ENCODE measurements around the gene NRG3.

The NRG3 gene

DNA sequence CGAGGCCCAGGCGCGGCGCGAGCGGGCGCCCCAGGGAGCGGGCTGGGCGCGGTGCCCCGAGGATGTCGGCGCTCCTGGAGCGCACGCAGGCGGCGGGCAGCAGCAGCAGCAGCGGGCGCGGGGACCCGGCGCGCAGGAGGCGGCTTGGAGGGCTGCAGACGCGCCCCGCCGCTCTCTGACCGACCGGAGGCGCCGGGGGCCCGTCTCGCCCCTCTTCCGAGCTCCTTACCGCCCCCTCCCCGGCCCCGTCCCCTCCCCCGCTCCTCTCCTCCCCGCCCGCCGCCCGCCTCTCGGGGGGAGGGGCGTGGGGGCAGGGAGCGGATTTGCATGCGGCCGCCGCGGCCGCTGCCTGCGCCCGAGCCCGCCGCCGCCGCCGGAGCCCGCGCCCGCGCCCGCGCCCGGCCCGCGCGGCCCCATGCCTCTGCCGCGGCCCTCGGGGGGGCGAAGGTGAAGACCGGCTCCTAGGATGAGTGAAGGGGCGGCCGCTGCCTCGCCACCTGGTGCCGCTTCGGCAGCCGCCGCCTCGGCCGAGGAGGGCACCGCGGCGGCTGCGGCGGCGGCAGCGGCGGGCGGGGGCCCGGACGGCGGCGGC, at the start of gene NRG3:
TSS of gene NRG3 (plus strand) at position 320 of the 592 bp plus-strand sequence.
- no peak within 1 kb of the TSS for H3K27ac Mint-ChIP-seq
- peak within 1 kb of the TSS; percentile 22 for H3K4me3 Mint-ChIP-seq
- ATAC-seq (ENCODE audit: low read depth), result no peak
- H3K9me3 Mint-ChIP-seq, result peaks cover 3% of the 10 kb centered on the region
- H3K4me1 Mint-ChIP-seq, result peaks cover 8% of the 10 kb centered on the region
- peaks cover 11% of the 10 kb centered on the region for H3K27me3 Mint-ChIP-seq
- no peak for DNase-seq (ENCODE audit: low spot score in 2 of 2)
- H3K36me3 Mint-ChIP-seq, result peaks cover 4% of the 10 kb centered on the region

- DNase-seq (ENCODE audit: low spot score in 2 of 2) (no peak), ATAC-seq (ENCODE audit: low read depth) (no peak)
- Mint-ChIP-seq H3K9me3 (peaks cover 10% of the 10 kb centered on the region), H3K4me1 (no peaks in the 10 kb centered on the region), H3K27me3 (no peaks in the 10 kb centered on the region), H3K36me3 (no peaks in the 10 kb centered on the region), H3K27ac (no peak overlapping the region), H3K4me3 (no peak overlapping the region)
Measured at GRCh38 chr10:81828251-81828650, 46.7 kb upstream of the NRG3 start.

GRCh38 chr10:81831060-81831459, 43.9 kb upstream of the NRG3 start:
- Mint-ChIP-seq H3K9me3 (peaks cover 8% of the 10 kb centered on the region), H3K4me1 (no peaks in the 10 kb centered on the region), H3K27ac (no peak overlapping the region), H3K4me3 (no peak overlapping the region), H3K27me3 (no peaks in the 10 kb centered on the region), H3K36me3 (no peaks in the 10 kb centered on the region)
- no peak for ATAC-seq (ENCODE audit: low read depth)
- DNase-seq (ENCODE audit: low spot score in 2 of 2), result no peak

- Mint-ChIP-seq H3K9me3 (peaks cover 6% of the 10 kb centered on the region), H3K4me3 (no peak overlapping the region), H3K4me1 (no peaks in the 10 kb centered on the region), H3K27ac (no peak overlapping the region), H3K36me3 (no peaks in the 10 kb centered on the region), H3K27me3 (no peaks in the 10 kb centered on the region)
- no peak for DNase-seq (ENCODE audit: low spot score in 2 of 2)
- no peak for ATAC-seq (ENCODE audit: low read depth)
Measured at GRCh38 chr10:81838950-81839349, 36.0 kb upstream of the NRG3 start.

DNA sequence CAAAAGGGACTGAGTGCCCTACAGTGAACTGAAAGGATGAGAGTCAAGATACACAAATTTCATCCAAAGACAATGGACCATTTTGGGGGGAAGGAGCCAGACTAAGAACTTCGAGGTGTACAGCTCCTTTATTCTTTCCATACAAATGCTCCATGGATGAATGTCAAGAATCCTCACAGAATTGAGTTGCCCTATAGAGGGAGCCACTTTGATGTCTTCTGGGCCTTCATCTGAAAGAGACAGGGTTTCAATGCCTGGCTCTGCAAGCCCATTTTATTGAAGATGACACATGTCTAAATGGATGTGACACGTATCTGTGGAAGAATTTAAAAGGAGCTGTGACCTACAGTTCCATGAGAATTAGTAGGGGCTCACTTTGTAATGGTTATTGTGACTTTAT, 32.0 kb upstream of the NRG3 start:
- DNase-seq (ENCODE audit: low spot score in 2 of 2) (no peak), ATAC-seq (ENCODE audit: low read depth) (no peak)
- H3K9me3 Mint-ChIP-seq, result peaks cover 6% of the 10 kb centered on the region
- no peak overlapping the region for H3K4me3 Mint-ChIP-seq
- H3K27ac Mint-ChIP-seq, result no peak overlapping the region
- H3K27me3 Mint-ChIP-seq, result no peaks in the 10 kb centered on the region
- H3K36me3 Mint-ChIP-seq, result no peaks in the 10 kb centered on the region
- no peaks in the 10 kb centered on the region for H3K4me1 Mint-ChIP-seq

DNA sequence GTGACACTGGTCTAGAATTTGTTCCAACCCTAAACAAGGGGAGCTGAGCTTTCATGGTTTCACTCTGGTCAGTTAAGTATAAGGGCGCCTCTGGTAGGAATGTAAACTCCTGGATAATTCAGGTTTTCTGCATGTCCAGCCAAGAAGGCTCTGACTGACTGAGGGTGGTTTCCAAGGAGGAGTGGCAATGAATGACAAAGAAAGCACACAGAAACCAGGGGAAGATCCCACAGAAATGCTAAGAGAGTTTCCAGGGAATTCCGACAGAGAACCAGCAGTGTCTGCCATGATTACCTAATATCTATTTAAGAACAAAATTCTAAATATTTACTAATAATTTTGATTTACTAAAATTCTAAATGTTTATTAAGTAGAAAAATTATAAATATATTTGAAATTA, 27.3 kb upstream of the NRG3 start:
- Mint-ChIP-seq H3K27me3 (no peaks in the 10 kb centered on the region), H3K36me3 (no peaks in the 10 kb centered on the region), H3K27ac (no peak overlapping the region), H3K4me3 (no peak overlapping the region), H3K4me1 (no peaks in the 10 kb centered on the region), H3K9me3 (no peaks in the 10 kb centered on the region)
- DNase-seq (ENCODE audit: low spot score in 2 of 2), result no peak
- ATAC-seq (ENCODE audit: low read depth), result no peak

DNA sequence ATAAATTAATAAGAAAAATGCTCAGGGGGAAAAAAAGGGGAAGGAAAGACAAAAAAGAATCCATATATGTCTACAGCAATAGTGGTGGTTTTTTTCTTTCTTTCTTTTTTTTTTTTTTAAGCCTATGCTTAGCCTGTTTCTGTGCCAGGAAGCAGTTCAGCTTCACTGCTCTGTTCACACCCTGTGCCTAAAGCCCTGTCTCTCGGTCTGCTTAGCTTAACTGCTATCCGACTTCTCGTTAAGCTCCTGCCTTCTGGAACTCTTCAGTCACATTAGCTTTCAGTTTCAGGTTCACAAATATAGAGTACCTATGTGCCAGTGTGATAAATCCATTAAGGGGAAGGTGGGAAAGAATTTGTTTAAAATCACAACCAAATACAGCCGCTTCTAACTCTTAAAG, 26.5 kb upstream of the NRG3 start:
- no peak overlapping the region for H3K4me3 Mint-ChIP-seq
- no peak for DNase-seq (ENCODE audit: low spot score in 2 of 2)
- no peaks in the 10 kb centered on the region for H3K36me3 Mint-ChIP-seq
- H3K4me1 Mint-ChIP-seq, result no peaks in the 10 kb centered on the region
- no peak overlapping the region for H3K27ac Mint-ChIP-seq
- ATAC-seq (ENCODE audit: low read depth), result no peak
- no peaks in the 10 kb centered on the region for H3K27me3 Mint-ChIP-seq
- no peaks in the 10 kb centered on the region for H3K9me3 Mint-ChIP-seq

GRCh38 chr10:81848931-81849330, 26.1 kb upstream of the NRG3 start:
- Mint-ChIP-seq H3K4me1 (no peaks in the 10 kb centered on the region), H3K9me3 (peaks cover under 1% of the 10 kb centered on the region), H3K4me3 (no peak overlapping the region), H3K27ac (no peak overlapping the region), H3K36me3 (no peaks in the 10 kb centered on the region), H3K27me3 (no peaks in the 10 kb centered on the region)
- ATAC-seq (ENCODE audit: low read depth) (no peak), DNase-seq (ENCODE audit: low spot score in 2 of 2) (no peak)

GRCh38 chr10:81862596-81862995, 12.4 kb upstream of the NRG3 start:
- DNase-seq (ENCODE audit: low spot score in 2 of 2) (no peak), ATAC-seq (ENCODE audit: low read depth) (no peak)
- Mint-ChIP-seq H3K4me3 (no peak overlapping the region), H3K9me3 (peaks cover 2% of the 10 kb centered on the region), H3K36me3 (peaks cover 2% of the 10 kb centered on the region), H3K4me1 (no peaks in the 10 kb centered on the region), H3K27ac (no peak overlapping the region), H3K27me3 (no peaks in the 10 kb centered on the region)

DNA sequence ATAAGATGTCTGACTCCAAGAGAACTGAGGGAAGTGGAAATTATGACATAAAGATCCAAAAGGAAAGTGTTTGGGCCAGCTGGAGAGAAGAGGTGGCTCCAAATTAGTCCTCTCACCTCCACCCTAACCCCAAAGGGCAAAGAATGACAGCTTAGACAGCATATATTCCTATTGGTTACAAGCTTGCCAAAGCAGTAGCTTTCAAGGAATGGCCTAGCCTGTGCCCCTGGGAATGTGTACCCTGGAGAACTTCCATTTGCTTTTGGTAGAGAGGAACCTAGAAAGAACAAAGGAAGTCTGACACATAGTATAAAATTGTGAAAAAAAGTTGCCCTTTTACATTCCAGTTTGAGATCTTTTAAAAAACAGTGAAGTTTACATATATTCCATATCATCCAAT, 11.2 kb upstream of the NRG3 start:
- peaks cover 2% of the 10 kb centered on the region for H3K9me3 Mint-ChIP-seq
- no peak overlapping the region for H3K27ac Mint-ChIP-seq
- DNase-seq (ENCODE audit: low spot score in 2 of 2) (no peak), ATAC-seq (ENCODE audit: low read depth) (no peak)
- H3K36me3 Mint-ChIP-seq, result peaks cover 2% of the 10 kb centered on the region
- H3K4me1 Mint-ChIP-seq, result no peaks in the 10 kb centered on the region
- H3K27me3 Mint-ChIP-seq, result no peaks in the 10 kb centered on the region
- no peak overlapping the region for H3K4me3 Mint-ChIP-seq

GRCh38 chr10:81865581-81865980, 9.4 kb upstream of the NRG3 start:
- Mint-ChIP-seq H3K4me3 (no peak overlapping the region), H3K27ac (no peak overlapping the region), H3K27me3 (no peaks in the 10 kb centered on the region), H3K9me3 (peaks cover under 1% of the 10 kb centered on the region), H3K4me1 (no peaks in the 10 kb centered on the region), H3K36me3 (peaks cover under 1% of the 10 kb centered on the region)
- ATAC-seq (ENCODE audit: low read depth) (no peak), DNase-seq (ENCODE audit: low spot score in 2 of 2) (no peak)

GRCh38 chr10:81866753-81867152, 8.2 kb upstream of the NRG3 start:
- no peak for ATAC-seq (ENCODE audit: low read depth)

DNA sequence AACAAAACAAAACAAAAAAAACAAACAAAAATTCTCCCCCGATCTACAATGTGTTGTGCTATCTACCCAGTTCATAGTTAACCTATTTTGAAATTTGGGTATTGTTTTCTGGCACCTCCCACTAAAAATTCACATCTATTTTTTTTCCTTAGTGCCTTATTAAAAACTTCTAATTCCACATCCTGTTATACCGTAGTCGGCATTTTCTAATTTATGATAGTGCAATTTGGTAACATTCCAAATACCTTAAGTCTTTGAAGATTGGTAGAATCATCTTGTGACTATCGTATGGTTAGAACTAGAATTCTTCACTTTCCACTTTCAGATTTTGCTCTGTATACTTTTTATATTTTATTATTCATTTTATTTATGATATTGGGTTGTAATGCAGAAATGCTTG, 4.5 kb upstream of the NRG3 start:
- H3K27me3 Mint-ChIP-seq, result peaks cover 4% of the 10 kb centered on the region
- H3K36me3 Mint-ChIP-seq, result no peaks in the 10 kb centered on the region
- no peaks in the 10 kb centered on the region for H3K4me1 Mint-ChIP-seq
- no peak for DNase-seq (ENCODE audit: low spot score in 2 of 2)
- H3K27ac Mint-ChIP-seq, result no peak overlapping the region
- no peaks in the 10 kb centered on the region for H3K9me3 Mint-ChIP-seq
- no peak overlapping the region for H3K4me3 Mint-ChIP-seq
- ATAC-seq (ENCODE audit: low read depth), result no peak

More at GRCh38 chr10:81866753-81867152, 8.2 kb upstream of the NRG3 start:
- Mint-ChIP-seq H3K4me3 (no peak overlapping the region), H3K9me3 (no peaks in the 10 kb centered on the region), H3K27me3 (no peaks in the 10 kb centered on the region), H3K36me3 (no peaks in the 10 kb centered on the region), H3K4me1 (no peaks in the 10 kb centered on the region), H3K27ac (no peak overlapping the region)
- DNase-seq (ENCODE audit: low spot score in 2 of 2), result no peak

DNA sequence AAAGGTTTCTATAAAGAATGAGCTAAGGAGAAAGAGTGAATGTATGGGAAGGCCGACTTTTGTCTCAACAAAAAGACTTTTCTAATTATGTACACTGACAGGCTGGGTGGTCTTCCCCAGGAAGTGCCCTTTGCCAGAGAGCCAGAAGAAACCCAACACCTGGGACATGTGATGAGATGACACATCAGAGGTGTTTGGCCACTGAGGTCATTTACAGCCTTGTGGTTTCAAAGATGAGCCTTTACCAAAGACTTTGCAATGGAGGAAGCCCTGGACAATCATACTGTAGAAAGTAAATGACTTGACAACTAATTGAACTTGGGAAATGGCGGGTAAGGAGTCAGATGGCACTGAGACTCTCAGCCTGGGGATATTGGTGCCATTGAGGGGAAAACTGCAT, 3.4 kb upstream of the NRG3 start:
- H3K36me3 Mint-ChIP-seq, result peaks cover 4% of the 10 kb centered on the region
- H3K27ac Mint-ChIP-seq, result no peak overlapping the region
- H3K27me3 Mint-ChIP-seq, result peaks cover 10% of the 10 kb centered on the region

DNA sequence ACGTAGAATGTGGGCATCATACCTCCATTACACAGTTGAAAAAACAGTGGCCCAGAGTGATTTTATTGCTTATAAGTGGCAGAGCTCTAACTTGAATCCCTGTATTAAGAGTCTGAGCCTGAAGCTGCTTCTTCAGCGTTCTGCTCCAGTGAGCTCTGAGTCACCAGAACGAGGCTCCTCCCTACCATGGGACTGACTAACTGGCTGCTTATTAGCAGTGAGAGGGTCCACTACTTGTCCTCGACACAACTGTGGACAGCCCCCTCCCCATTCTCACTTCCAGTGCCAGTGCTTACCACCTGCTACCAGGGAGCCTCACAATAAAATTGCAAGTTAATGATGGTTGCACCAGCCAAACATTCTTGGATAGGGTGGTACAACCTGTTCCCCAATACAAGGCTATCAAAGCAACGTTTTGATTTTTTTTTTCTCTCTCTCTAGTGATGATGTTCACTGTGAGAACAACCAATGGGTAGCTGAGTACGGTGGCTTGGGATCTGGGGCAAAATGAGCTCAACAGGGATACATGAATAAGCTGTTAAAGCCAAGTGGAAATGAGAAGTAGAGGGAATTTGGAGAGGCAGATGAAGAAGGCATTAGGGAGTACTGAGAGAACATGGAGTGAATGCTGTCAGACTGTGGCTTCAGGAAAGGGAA, 2.7 kb upstream of the NRG3 start:
- ATAC-seq (ENCODE audit: low read depth) (no peak), DNase-seq (ENCODE audit: low spot score in 2 of 2) (no peak)
- no peak overlapping the region for H3K4me3 Mint-ChIP-seq
- H3K4me1 Mint-ChIP-seq, result peaks cover 8% of the 10 kb centered on the region
- peaks cover 4% of the 10 kb centered on the region for H3K36me3 Mint-ChIP-seq
- H3K9me3 Mint-ChIP-seq, result peaks cover 3% of the 10 kb centered on the region
- H3K27ac Mint-ChIP-seq, result no peak overlapping the region
- H3K27me3 Mint-ChIP-seq, result peaks cover 11% of the 10 kb centered on the region

More for the DNA sequence above, 3.4 kb upstream of the NRG3 start:
- Mint-ChIP-seq H3K9me3 (peaks cover 3% of the 10 kb centered on the region), H3K4me3 (no peak overlapping the region), H3K4me1 (peaks cover 7% of the 10 kb centered on the region)
- ATAC-seq (ENCODE audit: low read depth), result no peak
- DNase-seq (ENCODE audit: low spot score in 2 of 2), result no peak

Measured in memory B cell (primary cell).